ENCODE measurements around the gene SLC2A9. TPM values are rescaled to one million over a fixed set of nuclear protein-coding genes. Genes with fewer than 3 reads are reported as not detected.

Gene SLC2A9
- total RNA-seq, 1 donor from 2014 or later: not detected

- Mint-ChIP-seq H3K4me3 (ENCODE audit: unreplicated experiment) (no peak overlapping the region), H3K27me3 (ENCODE audit: unreplicated experiment) (peaks cover 2% of the 10 kb centered on the region), H3K27ac (ENCODE audit: unreplicated experiment) (no peak overlapping the region), H3K4me1 (ENCODE audit: low read depth, unreplicated experiment) (no peaks in the 10 kb centered on the region), H3K36me3 (ENCODE audit: unreplicated experiment) (peaks cover 4% of the 10 kb centered on the region), H3K9me3 (ENCODE audit: unreplicated experiment) (peaks cover 3% of the 10 kb centered on the region)
- TF ChIP-seq CTCF (IDR thresholded peaks at IDR 0.05; ENCODE audit: partially characterized antibody, unreplicated experiment): no peak
- DNase-seq: no peak
Observed at GRCh38 chr4:9867751-9868425, 153.4 kb downstream of the SLC2A9 start.

GRCh38 chr4:9866931-9867330, 154.4 kb downstream of the SLC2A9 start:
- H3K4me3 Mint-ChIP-seq (ENCODE audit: unreplicated experiment): no peak overlapping the region
- H3K36me3 Mint-ChIP-seq (ENCODE audit: unreplicated experiment): peaks cover 4% of the 10 kb centered on the region
- no peaks in the 10 kb centered on the region for H3K4me1 Mint-ChIP-seq (ENCODE audit: low read depth, unreplicated experiment)
- TF ChIP-seq CTCF (IDR thresholded peaks at IDR 0.05; ENCODE audit: partially characterized antibody, unreplicated experiment): no peak
- peaks cover 3% of the 10 kb centered on the region for H3K9me3 Mint-ChIP-seq (ENCODE audit: unreplicated experiment)
- H3K27me3 Mint-ChIP-seq (ENCODE audit: unreplicated experiment): peaks cover 2% of the 10 kb centered on the region
- no peak overlapping the region for H3K27ac Mint-ChIP-seq (ENCODE audit: unreplicated experiment)
- DNase-seq: no peak

GRCh38 chr4:9861561-9861960, 159.7 kb downstream of the SLC2A9 start:
- Mint-ChIP-seq H3K4me3 (ENCODE audit: unreplicated experiment) (no peak overlapping the region), H3K27me3 (ENCODE audit: unreplicated experiment) (peaks cover 3% of the 10 kb centered on the region), H3K9me3 (ENCODE audit: unreplicated experiment) (no peaks in the 10 kb centered on the region), H3K27ac (ENCODE audit: unreplicated experiment) (no peak overlapping the region), H3K4me1 (ENCODE audit: low read depth, unreplicated experiment) (no peaks in the 10 kb centered on the region), H3K36me3 (ENCODE audit: unreplicated experiment) (peaks cover 19% of the 10 kb centered on the region)
- no peak for TF ChIP-seq CTCF (IDR thresholded peaks at IDR 0.05; ENCODE audit: partially characterized antibody, unreplicated experiment)
- DNase-seq: no peak

GRCh38 chr4:9859810-9860209, 161.5 kb downstream of the SLC2A9 start:
- no peak overlapping the region for H3K27ac Mint-ChIP-seq (ENCODE audit: unreplicated experiment)
- H3K4me3 Mint-ChIP-seq (ENCODE audit: unreplicated experiment): no peak overlapping the region
- H3K27me3 Mint-ChIP-seq (ENCODE audit: unreplicated experiment): peaks cover 3% of the 10 kb centered on the region
- DNase-seq: no peak
- H3K4me1 Mint-ChIP-seq (ENCODE audit: low read depth, unreplicated experiment): no peaks in the 10 kb centered on the region
- peaks cover 25% of the 10 kb centered on the region for H3K36me3 Mint-ChIP-seq (ENCODE audit: unreplicated experiment)
- no peak for TF ChIP-seq CTCF (IDR thresholded peaks at IDR 0.05; ENCODE audit: partially characterized antibody, unreplicated experiment)
- peaks cover 3% of the 10 kb centered on the region for H3K9me3 Mint-ChIP-seq (ENCODE audit: unreplicated experiment)

GRCh38 chr4:9849538-9849920, 171.8 kb downstream of the SLC2A9 start:
- no peak for DNase-seq
- peaks cover 3% of the 10 kb centered on the region for H3K9me3 Mint-ChIP-seq (ENCODE audit: unreplicated experiment)
- peaks cover 7% of the 10 kb centered on the region for H3K36me3 Mint-ChIP-seq (ENCODE audit: unreplicated experiment)
- no peak for TF ChIP-seq CTCF (IDR thresholded peaks at IDR 0.05; ENCODE audit: partially characterized antibody, unreplicated experiment)
- H3K4me1 Mint-ChIP-seq (ENCODE audit: low read depth, unreplicated experiment): no peaks in the 10 kb centered on the region
- H3K27me3 Mint-ChIP-seq (ENCODE audit: unreplicated experiment): no peaks in the 10 kb centered on the region
- no peak overlapping the region for H3K4me3 Mint-ChIP-seq (ENCODE audit: unreplicated experiment)
- H3K27ac Mint-ChIP-seq (ENCODE audit: unreplicated experiment): no peak overlapping the region

All from glutamatergic neuron (in vitro differentiated cells).